SU-DHL-6 (cell line): ENCODE measurements around the gene MARVELD3.
"Not testable (repeated sequence)": the region's sequence is repeated elsewhere in the genome, so short reads cannot be mapped to it uniquely, and the experiment has no call there.

ENCODE experiments used
- H2AFZ ChIP-seq: fragments of 200-600 bp; sonication (generic); 2 replicates; pipeline ENCODE4 v1.6.1; 2014; ENCODE audit warnings: low read depth, mild to moderate bottlenecking, moderate library complexity, mixed read lengths, antibody characterized with exemption, low read length; ENCODE audit not compliant: severe bottlenecking
- H3F3A ChIP-seq: fragments of 200-600 bp; shearing (Covaris generic); 2 replicates; pipeline ENCODE4 v1.6.0; 2016; ENCODE audit warnings: antibody characterized with exemption, mild to moderate bottlenecking; ENCODE audit not compliant: insufficient read depth
- H3K27ac ChIP-seq: fragments of 200-600 bp; sonication (generic); 2 replicates; pipeline ENCODE4 v1.5.1; 2016; ENCODE audit warnings: low read depth, mild to moderate bottlenecking, low read length, moderate library complexity, mixed read lengths
- H3K27me3 ChIP-seq: fragments of 200-600 bp; sonication (generic), shearing (Covaris generic); 2 replicates; pipeline ENCODE4 v1.6.0; 2014; ENCODE audit warnings: mild to moderate bottlenecking, low read length
- H3K36me3 ChIP-seq: fragments of 200-600 bp; sonication (generic); 2 replicates; pipeline ENCODE4 v1.6.1; 2014; ENCODE audit warnings: mild to moderate bottlenecking, low read length, mixed read lengths
- H3K4me2 ChIP-seq: fragments of 300-600, 200-600 bp; shearing (Covaris generic), sonication (generic); 2 replicates; pipeline ENCODE4 v1.6.0; 2014; ENCODE audit warnings: low read length, low read depth, mild to moderate bottlenecking; ENCODE audit not compliant: poor library complexity, severe bottlenecking
- H3K4me3 ChIP-seq: fragments of 200-600 bp; sonication (generic); 2 replicates; pipeline ENCODE4 v1.5.1; 2014; ENCODE audit warnings: antibody characterized with exemption, low read length, mild to moderate bottlenecking, mixed read lengths; ENCODE audit not compliant: insufficient read depth, poor library complexity, severe bottlenecking
- H3K79me2 ChIP-seq: fragments of 200-600 bp; sonication (generic); 2 replicates; pipeline ENCODE4 v1.6.1; 2014; ENCODE audit warnings: mild to moderate bottlenecking, low read length, moderate library complexity; ENCODE audit not compliant: insufficient read depth
- H3K9ac ChIP-seq: fragments of 200-600 bp; sonication (generic); 2 replicates; pipeline ENCODE4 v1.7.0; 2014; ENCODE audit warnings: mild to moderate bottlenecking, low read length
- H3K9me2 ChIP-seq: fragments of 200-600 bp; sonication (generic); replicated peaks from 2 replicates; pipeline ENCODE4 v1.6.1; 2014; ENCODE audit warnings: low read length; ENCODE audit not compliant: insufficient read depth
- H3K9me3 ChIP-seq: fragments of 200-600 bp; sonication (generic); 2 replicates; pipeline ENCODE4 v1.6.1; 2014; ENCODE audit warnings: low read length, mixed read lengths; ENCODE audit not compliant: insufficient read depth
- H4K20me1 ChIP-seq: fragments of 200-600 bp; sonication (generic); 2 replicates; pipeline ENCODE4 v1.6.1; 2014; ENCODE audit warnings: low read depth, mild to moderate bottlenecking, antibody characterized with exemption, low read length, moderate library complexity, mixed read lengths
- CTCF ChIP-seq: fragments of 200-600 bp; sonication (generic); IDR thresholded peaks from one replicate; pipeline ENCODE4 v1.5.1; 2017; ENCODE audit warnings: antibody characterized with exemption, mild to moderate bottlenecking, low read length, moderate library complexity; ENCODE audit not compliant: insufficient read depth, poor library complexity, severe bottlenecking
- EZH2phosphoT487 ChIP-seq: fragments of 200-600 bp; sonication (generic), shearing (Covaris generic); conservative IDR thresholded peaks from 2 replicates; pipeline ENCODE4 v1.6.1; 2018; ENCODE audit warnings: mild to moderate bottlenecking, antibody characterized with exemption, low read length, moderate library complexity, mixed read lengths

The MARVELD3 gene

GRCh38 chr16:71591917-71592316, 34.1 kb upstream of the MARVELD3 start:
- Histone ChIP-seq H4K20me1 (no peaks in the 10 kb centered on the region), H3K36me3 (no peaks in the 10 kb centered on the region), H2AFZ (no peak overlapping the region), H3K9me3 (no peaks in the 10 kb centered on the region), H3K79me2 (no peaks in the 10 kb centered on the region), H3K27ac (no peak overlapping the region), H3K4me2 (no peak overlapping the region), H3K9me2 (no peaks in the 10 kb centered on the region), H3K9ac (no peak overlapping the region), H3K4me3 (no peak overlapping the region), H3F3A (no peaks in the 10 kb centered on the region), H3K27me3 (peaks cover 3% of the 10 kb centered on the region; the same call in 1 of the 2 replicates)
- TF ChIP-seq CTCF, result no peak
- no peak for TF ChIP-seq EZH2phosphoT487

- Histone ChIP-seq H3K27ac (no peak overlapping the region), H2AFZ (no peak overlapping the region), H3K4me2 (no peak overlapping the region), H3F3A (no peaks in the 10 kb centered on the region), H3K79me2 (no peaks in the 10 kb centered on the region), H3K9me3 (no peaks in the 10 kb centered on the region), H3K4me3 (no peak overlapping the region), H4K20me1 (no peaks in the 10 kb centered on the region), H3K36me3 (no peaks in the 10 kb centered on the region), H3K27me3 (peaks cover 3% of the 10 kb centered on the region; the same call in 1 of the 2 replicates), H3K9ac (no peak overlapping the region), H3K9me2 (no peaks in the 10 kb centered on the region)
- no peak for TF ChIP-seq EZH2phosphoT487
- no peak for TF ChIP-seq CTCF
Observed at GRCh38 chr16:71593048-71593999, 32.7 kb upstream of the MARVELD3 start.

GRCh38 chr16:71594000-71594646, 31.9 kb upstream of the MARVELD3 start:
- peaks cover 3% of the 10 kb centered on the region; the same call in 1 of the 2 replicates for H3K27me3 ChIP-seq
- TF ChIP-seq EZH2phosphoT487, result no peak
- TF ChIP-seq CTCF, result no peak
- no peaks in the 10 kb centered on the region for H3K9me2 ChIP-seq
- no peaks in the 10 kb centered on the region for H3K36me3 ChIP-seq
- no peaks in the 10 kb centered on the region for H3F3A ChIP-seq
- H3K79me2 ChIP-seq, result no peaks in the 10 kb centered on the region
- H3K4me3 ChIP-seq, result no peak overlapping the region
- no peaks in the 10 kb centered on the region for H3K9me3 ChIP-seq
- H4K20me1 ChIP-seq, result no peaks in the 10 kb centered on the region
- H3K4me2 ChIP-seq, result no peak overlapping the region
- H3K9ac ChIP-seq, result no peak overlapping the region
- H2AFZ ChIP-seq, result no peak overlapping the region
- H3K27ac ChIP-seq, result no peak overlapping the region

- not testable (repeated sequence) for H3K9me3 ChIP-seq, H3K4me2 ChIP-seq, H4K20me1 ChIP-seq, H3K9me2 ChIP-seq, H3K27ac ChIP-seq, H3F3A ChIP-seq, H3K36me3 ChIP-seq, H3K9ac ChIP-seq, H3K79me2 ChIP-seq, H3K4me3 ChIP-seq, H2AFZ ChIP-seq, H3K27me3 ChIP-seq
Observed at GRCh38 chr16:71595340-71595826, 30.6 kb upstream of the MARVELD3 start.

- H4K20me1 ChIP-seq, H3K27me3 ChIP-seq, H3K79me2 ChIP-seq, H3K9me2 ChIP-seq, H3K27ac ChIP-seq, H3K4me2 ChIP-seq, H3K9ac ChIP-seq, H3F3A ChIP-seq, H2AFZ ChIP-seq, H3K4me3 ChIP-seq, H3K36me3 ChIP-seq, H3K9me3 ChIP-seq: not testable (repeated sequence)
Observed at GRCh38 chr16:71598426-71598825, 27.6 kb upstream of the MARVELD3 start.
